Pulmonary artery endothelial cell (primary cell): ENCODE data around the gene TPBGL. TPM values are rescaled to one million over a fixed set of nuclear protein-coding genes. Genes with fewer than 3 reads are reported as not detected.
A peak's percentile ranks its signal among the peaks of the same experiment; 100 is the strongest.

Experiments used
- DNase-seq: peaks from one replicate; pipeline ENCODE4 v3.0.0-alpha.2; 2011; ENCODE audit warnings: low read depth, low spot score
- total RNA-seq: library from RNA; depleted of rRNA; stranded (reverse); fragments of >200 nt; gene quantifications from 2 replicates; pipeline ENCODE4 v1.2.3, GENCODE V29; 2014

TPBGL gene
- total RNA-seq = under 0.01 and 0.07 TPM in 2 replicates

- no peak for DNase-seq
These were observed at the start of gene TPBGL for GRCh38 chr11:75240311-75241035. Gene TPBGL (plus strand): TSS chr11:75240774. CDS start chr11:75241050, 276 bp downstream.

- DNase-seq = no peak
These were observed 49.2 kb upstream of the TPBGL start for GRCh38 chr11:75191330-75191717.

- no peak for DNase-seq
These were observed 47.3 kb upstream of the TPBGL start for GRCh38 chr11:75193271-75193670.

GRCh38 chr11:75193711-75194110, 46.9 kb upstream of the TPBGL start:
- DNase-seq = no peak

GRCh38 chr11:75194147-75194546, 46.4 kb upstream of the TPBGL start:
- DNase-seq = no peak

GRCh38 chr11:75195167-75195962, 45.2 kb upstream of the TPBGL start:
- no peak for DNase-seq

- no peak for DNase-seq
These were observed 44.1 kb upstream of the TPBGL start for GRCh38 chr11:75196426-75196825.

- no peak for DNase-seq
These were observed 42.9 kb upstream of the TPBGL start for GRCh38 chr11:75197512-75198277.

- DNase-seq = no peak
These were observed 42.1 kb upstream of the TPBGL start for GRCh38 chr11:75198278-75198973.

- no peak for DNase-seq
These were observed 41.1 kb upstream of the TPBGL start for GRCh38 chr11:75199412-75199955.

- DNase-seq = no peak
These were observed 40.5 kb upstream of the TPBGL start for GRCh38 chr11:75200051-75200450.

- no peak for DNase-seq
These were observed 40.0 kb upstream of the TPBGL start for GRCh38 chr11:75200531-75200930.

- no peak for DNase-seq
These were observed 38.8 kb upstream of the TPBGL start for GRCh38 chr11:75201771-75202170.

- no peak for DNase-seq
These were observed 38.4 kb upstream of the TPBGL start for GRCh38 chr11:75202195-75202594.

- DNase-seq = no peak
These were observed 37.4 kb upstream of the TPBGL start for GRCh38 chr11:75203138-75203537.

- no peak for DNase-seq
These were observed 36.9 kb upstream of the TPBGL start for GRCh38 chr11:75203641-75204011.

GRCh38 chr11:75204012-75204674, 36.4 kb upstream of the TPBGL start:
- DNase-seq = no peak

- DNase-seq = peak; percentile 36
These were observed 35.6 kb upstream of the TPBGL start for GRCh38 chr11:75204685-75205563.

- DNase-seq = no peak
These were observed 35.0 kb upstream of the TPBGL start for GRCh38 chr11:75205564-75206020.

- no peak for DNase-seq
These were observed 32.1 kb upstream of the TPBGL start for GRCh38 chr11:75208446-75208845.
